Ovary (tissue), 9 donors: ENCODE results near the gene TNPO3. TPM values are rescaled to one million over a fixed set of nuclear protein-coding genes. Genes with fewer than 3 reads are reported as not detected.
"Not testable (repeated sequence)": the region's sequence is repeated elsewhere in the genome, so short reads cannot be mapped to it uniquely, and the experiment has no call there.

Source experiments
- DNase-seq, 5 donors: peaks; one replicate each; pipeline ENCODE4 v3.0.0-alpha.2; 2019 to 2020
- H3K27ac ChIP-seq, 2 donors: fragments of 200-600 bp; one replicate each; pipeline versions ENCODE4 v1.5.1 to v1.8.0; 2019 to 2022
- H3K27me3 ChIP-seq: fragments of 200-600 bp; one replicate; pipeline ENCODE4 v1.8.0; 2022
- H3K36me3 ChIP-seq: fragments of 200-600 bp; sonication (generic); one replicate; pipeline ENCODE4 v1.5.1; 2019
- H3K4me1 ChIP-seq: one replicate; pipeline ENCODE4 v1.8.1; 2013; ENCODE audit warnings: mild to moderate bottlenecking, moderate library complexity; ENCODE audit not compliant: insufficient read depth
- H3K4me3 ChIP-seq: fragments of 200-600 bp; sonication (generic); one replicate; pipeline ENCODE4 v1.5.1; 2017
- H3K9me3 ChIP-seq, 2 donors: fragments of 200-600 bp in 1 of 2; sonication (generic) in 1 of 2; one replicate each; pipeline versions ENCODE4 v1.5.1 to v1.8.1; 2013 to 2019; ENCODE audit warnings: mild to moderate bottlenecking in 1 of 2, moderate library complexity in 1 of 2
- CTCF ChIP-seq, 3 donors: fragments of 450-650 bp in 2 of 3; fragments of 200-600 bp in 1 of 3; IDR thresholded peaks; one replicate each; pipeline versions ENCODE4 v1.5.1 to v1.8.0; 2016 to 2022; ENCODE audit warnings: antibody characterized with exemption in 3 of 3, mild to moderate bottlenecking in 1 of 3
- EP300 ChIP-seq: sonication (generic); formaldehyde crosslinking; IDR thresholded peaks from one replicate; pipeline ENCODE4 v1.6.1; 2017; ENCODE audit warnings: antibody characterized with exemption
- POLR2A ChIP-seq: fragments of 450-650 bp; IDR thresholded peaks from one replicate; pipeline ENCODE4 v1.6.1; 2017; ENCODE audit warnings: antibody characterized with exemption, mild to moderate bottlenecking, moderate library complexity
- WGBS, 3 donors: extraction: QIAGEN DNeasy Blood & Tissue Kit in 1 of 3; methylation state at CpG; one replicate each; pipeline versions ENCODE4 v1.1.5 to v1.1.7; 2013 to 2017; 5-methylcytosine and 5-hydroxymethylcytosine counted together
- intact Hi-C, 4 donors: fragments of 100-400 bp; cut with DNase I; formaldehyde crosslinking; loops; one replicate each; pipeline versions ENCODE4 v1.11.0 to v1.15.1; 2022 to 2023
- polyA plus RNA-seq, 2 donors: library from polyadenylated mRNA; stranded (reverse); fragments of 200-250 nt in 1 of 2; fragments of 350-450 nt in 1 of 2; fragmentation: Illumina TruSeq in 1 of 2; extraction: RNeasy Lipid Tissue Mini Kit (QIAGEN cat#74804) in 1 of 2; gene quantifications; one replicate each; pipeline ENCODE4 v1.2.3, GENCODE V29; 2013 to 2014
- total RNA-seq, 7 donors: library from RNA; depleted of rRNA in 2 of 7; stranded (reverse); fragments of >200 nt in 2 of 7; fragmentation: NEBNext Ultra II Directional in 3 of 7; extraction: Animal tissue kit (Norgen Biotek cat#: 25700) in 3 of 7; gene quantifications; one replicate each; pipeline versions ENCODE4 v1.1.0 to v1.2.4, GENCODE V29; 2016 to 2023
- donor health status: DM: no; HTN: no; CAD: no; lungs with moderate emphysema.
- donor health status: DM: no; HTN: no; CAD: no.
- donor health status: Bipolar disorder and iron deficiency.
- donor health status: DM: yes; HTN: yes; CAD: no.
- donor health status: DM: no; HTN: no; CAD: no.
- donor health status: DM: yes; HTN: yes; CAD: no.

The TNPO3 gene
- total and polyA plus RNA-seq, 9 donors = 18.6 to 40.1 (median 30.9) TPM

GRCh38 chr7:128947854-128948253, 107.1 kb downstream of the TNPO3 start:
- Histone ChIP-seq H3K4me1 (no peaks in the 10 kb centered on the region), H3K27me3 (no peaks in the 10 kb centered on the region), H3K27ac (no peak overlapping the region), H3K9me3 (no peaks in the 10 kb centered on the region), H3K4me3 (no peak overlapping the region), H3K36me3 (no peaks in the 10 kb centered on the region)
- WGBS, 3 donors = 78 to 84% (median 81%) methylated on average over 9 of the region's 9 CpGs
- intact Hi-C loops = loop anchor here in 1 of 4 donors (5.0 kb wide), 1 partner anchor 554 kb away; the partner anchor contains the start of gene SMKR1
- no peak for DNase-seq
- TF ChIP-seq CTCF (IDR thresholded peaks at IDR 0.05) (no peak), EP300 (no peak), POLR2A (no peak)

- no peaks in the 10 kb centered on the region for H3K36me3 ChIP-seq
- TF ChIP-seq EP300 (no peak), POLR2A (no peak), CTCF (IDR thresholded peaks at IDR 0.05) (no peak)
- no peak overlapping the region for H3K4me3 ChIP-seq
- H3K4me1 ChIP-seq = no peaks in the 10 kb centered on the region
- 64 to 75% (median 70%) methylated on average over 17 to 22 of the region's 22 CpGs for WGBS, 3 donors
- H3K27me3 ChIP-seq = no peaks in the 10 kb centered on the region
- H3K27ac ChIP-seq = no peak overlapping the region
- no peaks in the 10 kb centered on the region for H3K9me3 ChIP-seq
- intact Hi-C loops = loop anchor here in 1 of 4 donors (5.0 kb wide), 1 partner anchor 555 kb away; the partner anchor contains the start of gene SMKR1
- no peak for DNase-seq
These were observed 107.7 kb downstream of the TNPO3 start for GRCh38 chr7:128946936-128947830.

- Histone ChIP-seq H3K4me1 (no peaks in the 10 kb centered on the region), H3K4me3 (no peak overlapping the region), H3K27me3 (no peaks in the 10 kb centered on the region), H3K36me3 (no peaks in the 10 kb centered on the region), H3K27ac (no peak overlapping the region), H3K9me3 (no peaks in the 10 kb centered on the region)
- intact Hi-C loops = loop anchor here in 1 of 4 donors (5.0 kb wide), 1 partner anchor 556 kb away; the partner anchor contains the start of gene SMKR1
- no peak for TF ChIP-seq EP300
- WGBS, 3 donors = 77 to 80% (median 79%) methylated on average over 21 of the region's 21 CpGs
- no peak for DNase-seq
These were observed 109.1 kb downstream of the TNPO3 start for GRCh38 chr7:128945668-128946366.

- Histone ChIP-seq H3K4me3 (no peak overlapping the region), H3K9me3 (no peaks in the 10 kb centered on the region), H3K4me1 (no peaks in the 10 kb centered on the region), H3K27me3 (no peaks in the 10 kb centered on the region), H3K36me3 (no peaks in the 10 kb centered on the region), H3K27ac (no peak overlapping the region)
- no peak for TF ChIP-seq EP300
- TF ChIP-seq POLR2A = no peak
- no peak for TF ChIP-seq CTCF (IDR thresholded peaks at IDR 0.05)
- no peak for DNase-seq
- intact Hi-C loops = loop anchor here in 1 of 4 donors (5.0 kb wide), 1 partner anchor 558 kb away; the partner anchor contains the start of gene SMKR1
- WGBS, 3 donors = 49 to 58% (median 49%) methylated on average over 7 of the region's 7 CpGs
These were observed 110.2 kb downstream of the TNPO3 start for GRCh38 chr7:128944487-128945236.

GRCh38 chr7:128943251-128943650, 111.7 kb downstream of the TNPO3 start:
- H3K4me3 ChIP-seq, H3K27ac ChIP-seq, H3K27me3 ChIP-seq, intact Hi-C loops, H3K4me1 ChIP-seq, H3K36me3 ChIP-seq, DNase-seq, H3K9me3 ChIP-seq: not testable (repeated sequence)
- 89 to 97% (median 94%) methylated on average over 2 of the region's 2 CpGs for WGBS, 3 donors
